ENCODE results near the gene PTOV1. TPM values are rescaled to one million over a fixed set of nuclear protein-coding genes. Genes with fewer than 3 reads are reported as not detected.

PTOV1 gene
- 76.4 and 114 TPM in 2 replicates for total RNA-seq
- polyA plus RNA-seq = 294 and 305 TPM in 2 replicates

- H3K4me3 ChIP-seq = peak within 1 kb of the TSS; percentile 66
- no peaks in the 10 kb centered on the region for H3K9me3 ChIP-seq (ENCODE audit: low read depth)
- H3K36me3 ChIP-seq (replicated peaks; ENCODE audit: insufficient read depth, low read depth) = peaks cover 5% of the 10 kb centered on the region
- WGBS (ENCODE audit: low lambda C conversion rate, missing lambda C conversion rate) = 2% methylated on average over 42 of the region's 98 CpGs
- H3K4me1 ChIP-seq (ENCODE audit: insufficient read depth) = peaks cover 12% of the 10 kb centered on the region
- H3K4me2 ChIP-seq = peak within 1 kb of the TSS; percentile 99
- DNase-seq (ENCODE audit: low spot score) = peak; percentile 97
- H2AFZ ChIP-seq = peak within 1 kb of the TSS; percentile 64
- H3K9me2 ChIP-seq (replicated peaks; ENCODE audit: insufficient read depth) = no peaks in the 10 kb centered on the region
- no peak for TF ChIP-seq CTCF (IDR thresholded peaks at IDR 0.05; ENCODE audit: poor library complexity)
- no peak for TF ChIP-seq EZH2 (IDR thresholded peaks at IDR 0.05; ENCODE audit: borderline replicate concordance)
- TF ChIP-seq EZH2phosphoT487 (IDR thresholded peaks at IDR 0.05; ENCODE audit: low read depth, severe bottlenecking, unreplicated experiment) = no peak
- peaks cover 62% of the 10 kb centered on the region for H3K79me2 ChIP-seq
- peaks cover 41% of the 10 kb centered on the region for H4K20me1 ChIP-seq (ENCODE audit: insufficient read depth, poor library complexity, severe bottlenecking)
- peak within 1 kb of the TSS; percentile 100 for H3K27ac ChIP-seq
- H3K27me3 ChIP-seq = no peaks in the 10 kb centered on the region
Observed at GRCh38 chr19:49850487-49851342, at the start of gene PTOV1. Gene PTOV1, plus strand, starts transcription at chr19:49851159.

GRCh38 chr19:49801401-49801888 lies 49.5 kb upstream of the PTOV1 start:
- Histone ChIP-seq H2AFZ (no peak overlapping the region), H3K36me3 (replicated peaks; ENCODE audit: insufficient read depth, low read depth) (no peaks in the 10 kb centered on the region), H3K9me2 (replicated peaks; ENCODE audit: insufficient read depth) (no peaks in the 10 kb centered on the region), H4K20me1 (ENCODE audit: insufficient read depth, poor library complexity, severe bottlenecking) (no peaks in the 10 kb centered on the region), H3K79me2 (no peaks in the 10 kb centered on the region), H3K27me3 (no peaks in the 10 kb centered on the region), H3K4me1 (ENCODE audit: insufficient read depth) (no peaks in the 10 kb centered on the region), H3K9me3 (ENCODE audit: low read depth) (no peaks in the 10 kb centered on the region), H3K4me3 (no peak overlapping the region), H3K27ac (no peak overlapping the region), H3K4me2 (peak overlapping the region; percentile 44)
- DNase-seq (ENCODE audit: low spot score) = no peak
- WGBS (ENCODE audit: low lambda C conversion rate, missing lambda C conversion rate) = 90% methylated on average over 22 of the region's 32 CpGs
- TF ChIP-seq EZH2 (IDR thresholded peaks at IDR 0.05; ENCODE audit: borderline replicate concordance) = no peak
- TF ChIP-seq CTCF (IDR thresholded peaks at IDR 0.05; ENCODE audit: poor library complexity) = no peak
- no peak for TF ChIP-seq EZH2phosphoT487 (IDR thresholded peaks at IDR 0.05; ENCODE audit: low read depth, severe bottlenecking, unreplicated experiment)

GRCh38 chr19:49801966-49802661 lies 48.8 kb upstream of the PTOV1 start:
- H3K79me2 ChIP-seq = no peaks in the 10 kb centered on the region
- H4K20me1 ChIP-seq (ENCODE audit: insufficient read depth, poor library complexity, severe bottlenecking) = no peaks in the 10 kb centered on the region
- H3K4me3 ChIP-seq = no peak overlapping the region
- peak; percentile 87 for DNase-seq (ENCODE audit: low spot score)
- no peaks in the 10 kb centered on the region for H3K9me3 ChIP-seq (ENCODE audit: low read depth)
- H3K27ac ChIP-seq = no peak overlapping the region
- WGBS (ENCODE audit: low lambda C conversion rate, missing lambda C conversion rate) = 68% methylated on average over 17 of the region's 38 CpGs
- TF ChIP-seq CTCF (IDR thresholded peaks at IDR 0.05; ENCODE audit: poor library complexity) (peak; percentile 26), EZH2phosphoT487 (IDR thresholded peaks at IDR 0.05; ENCODE audit: low read depth, severe bottlenecking, unreplicated experiment) (no peak)
- H2AFZ ChIP-seq = no peak overlapping the region
- peak overlapping the region; percentile 44 for H3K4me2 ChIP-seq
- no peaks in the 10 kb centered on the region for H3K9me2 ChIP-seq (replicated peaks; ENCODE audit: insufficient read depth)
- H3K4me1 ChIP-seq (ENCODE audit: insufficient read depth) = no peaks in the 10 kb centered on the region
- no peaks in the 10 kb centered on the region for H3K27me3 ChIP-seq
- no peaks in the 10 kb centered on the region for H3K36me3 ChIP-seq (replicated peaks; ENCODE audit: insufficient read depth, low read depth)
